IPS-18c (cell line): ENCODE results near the gene GNS.
A peak's percentile ranks its signal among the peaks of the same experiment; 100 is the strongest.
"Not testable (repeated sequence)": the region's sequence is repeated elsewhere in the genome, so short reads cannot be mapped to it uniquely, and the experiment has no call there.

ENCODE experiments used
- H3K4me3 ChIP-seq: 2 replicates; pipeline ENCODE4 v1.7.0; 2013; ENCODE audit warnings: low read depth, mild to moderate bottlenecking, low read length, moderate library complexity; ENCODE audit not compliant: insufficient read depth
- H3K9me3 ChIP-seq: one replicate; pipeline ENCODE4 v1.6.1; 2013; ENCODE audit warnings: mild to moderate bottlenecking, low read length, moderate library complexity; ENCODE audit not compliant: control insufficient read depth, insufficient read depth

GNS gene

DNA sequence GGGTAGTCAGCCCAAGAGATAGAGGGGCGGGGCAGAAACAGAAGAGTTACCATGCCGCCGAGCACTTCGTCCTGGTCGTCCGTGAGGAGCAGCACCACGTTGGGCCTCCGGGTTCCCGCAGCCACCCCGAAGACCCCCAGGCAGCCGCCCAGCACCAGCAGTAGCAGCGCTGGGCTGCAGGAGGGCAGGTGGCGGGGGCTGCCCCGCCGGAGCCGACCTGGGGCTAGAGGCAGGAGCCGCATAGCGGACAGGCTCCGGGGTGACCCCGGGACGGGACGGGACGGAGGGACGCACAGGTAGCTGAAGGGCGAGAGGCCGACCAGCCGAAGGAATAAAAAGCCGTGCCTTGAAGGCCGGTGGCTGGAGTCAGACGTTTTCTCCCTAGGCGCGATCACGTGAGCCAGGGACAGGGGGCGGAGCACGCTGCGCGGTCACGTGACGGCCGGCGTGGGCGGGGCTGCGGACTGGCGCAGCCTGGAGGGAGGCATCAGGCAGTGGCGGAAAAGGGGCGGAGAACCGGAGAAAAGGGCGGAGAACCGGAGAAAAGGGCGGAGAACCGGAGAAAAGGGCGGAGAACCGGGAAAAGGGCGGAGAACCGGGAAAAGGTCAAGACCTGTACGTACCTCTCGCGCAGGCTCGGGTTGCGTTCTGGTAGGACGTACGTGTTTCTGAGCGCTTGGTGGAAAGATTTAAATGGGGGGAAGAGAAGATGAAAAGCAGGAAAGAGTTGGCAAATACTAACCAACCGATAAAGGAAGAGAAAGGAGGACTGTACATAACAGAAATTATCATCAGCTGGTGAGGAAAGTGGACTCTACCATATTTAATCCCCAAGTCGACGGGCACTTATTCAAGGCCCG lies at the start of gene GNS:
TSS of gene GNS (minus strand) at position 372 of the 860 bp plus-strand sequence. CDS start at position 242, 130 bp downstream.
- Histone ChIP-seq H3K9me3 (no peaks in the 10 kb centered on the region), H3K4me3 (peak within 1 kb of the TSS; percentile 93)

DNA sequence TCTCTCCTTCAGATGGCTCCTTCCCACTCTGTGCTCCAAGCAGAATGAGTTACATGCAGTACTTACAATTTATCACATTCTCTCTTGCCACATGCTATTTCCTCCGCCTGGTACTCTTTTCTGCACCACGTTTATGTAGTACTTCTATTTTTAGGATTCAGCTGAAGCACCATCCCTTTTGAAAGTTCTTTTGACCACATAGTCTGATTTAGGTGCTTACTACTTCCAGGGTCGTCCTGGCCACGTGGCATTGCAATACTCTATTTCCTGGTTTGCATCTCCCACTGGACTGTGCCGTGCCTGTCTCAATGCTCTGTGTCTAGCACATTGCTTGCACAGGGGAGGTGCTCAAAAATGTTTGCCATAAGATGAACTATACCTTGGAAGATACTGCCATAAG lies 48.9 kb upstream of the GNS start:
- H3K9me3 ChIP-seq: no peaks in the 10 kb centered on the region
- no peak overlapping the region for H3K4me3 ChIP-seq

DNA sequence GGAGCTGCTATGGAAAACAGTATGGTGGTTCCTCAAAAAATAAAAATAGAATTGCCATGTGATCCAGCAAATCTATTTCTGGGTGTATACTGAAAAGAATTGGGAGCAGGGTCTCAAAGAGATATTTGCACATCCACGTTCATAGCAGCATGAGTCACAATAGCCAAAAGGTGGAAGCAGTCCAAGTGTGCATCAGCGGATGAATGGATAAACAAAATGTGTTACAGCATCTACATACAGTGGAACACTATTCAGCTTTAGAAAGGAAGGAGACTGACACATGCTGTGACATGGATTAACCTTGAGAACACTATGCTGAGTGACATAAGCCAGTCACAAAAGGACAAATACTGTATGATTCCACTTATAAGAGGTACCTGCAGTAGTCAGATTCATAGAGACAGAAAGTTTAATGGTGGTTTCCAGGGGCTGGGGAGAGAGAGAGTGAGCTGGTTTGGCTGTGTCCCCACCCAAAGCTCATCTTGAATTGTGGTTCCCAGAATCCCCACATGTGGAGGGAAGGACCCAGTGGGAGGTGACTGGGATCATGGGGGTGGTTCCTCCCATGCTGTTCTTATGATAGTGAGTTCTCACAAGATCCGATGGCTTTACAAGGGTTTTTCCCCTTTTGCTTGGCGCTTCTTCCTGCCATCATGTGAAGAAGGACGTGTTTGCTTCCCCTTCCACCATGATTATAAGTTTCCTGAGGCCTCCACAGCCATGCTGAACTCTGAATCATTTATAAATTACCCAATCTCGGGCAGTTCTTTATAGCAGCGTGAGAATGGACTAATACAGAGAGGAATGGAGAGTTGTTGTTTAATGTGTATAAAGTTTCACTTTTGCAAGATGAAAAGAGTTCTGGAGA lies 47.6 kb upstream of the GNS start:
- no peaks in the 10 kb centered on the region for H3K9me3 ChIP-seq

DNA sequence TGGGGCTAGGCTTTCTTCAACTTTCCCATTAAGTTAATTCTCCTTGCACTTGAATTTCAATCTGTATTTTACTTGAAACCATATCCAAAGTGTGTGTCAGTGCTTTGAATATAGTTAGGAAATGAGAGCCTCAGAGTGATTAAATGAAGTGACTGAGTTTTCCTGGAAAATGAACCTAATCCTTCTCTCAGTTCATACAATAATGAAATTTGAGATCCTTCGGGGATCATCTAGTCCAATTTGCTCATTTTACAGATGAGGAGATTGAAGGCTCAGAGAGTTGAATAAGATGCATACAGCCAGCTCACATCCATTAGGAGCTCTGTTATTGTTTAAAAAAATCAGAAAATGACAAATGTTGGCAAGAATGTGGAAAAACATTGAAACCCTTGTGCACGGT lies 47.0 kb upstream of the GNS start:
- Histone ChIP-seq H3K4me3 (no peak overlapping the region), H3K9me3 (no peaks in the 10 kb centered on the region)

More for the DNA sequence above, 47.6 kb upstream of the GNS start:
- H3K4me3 ChIP-seq: no peak overlapping the region

DNA sequence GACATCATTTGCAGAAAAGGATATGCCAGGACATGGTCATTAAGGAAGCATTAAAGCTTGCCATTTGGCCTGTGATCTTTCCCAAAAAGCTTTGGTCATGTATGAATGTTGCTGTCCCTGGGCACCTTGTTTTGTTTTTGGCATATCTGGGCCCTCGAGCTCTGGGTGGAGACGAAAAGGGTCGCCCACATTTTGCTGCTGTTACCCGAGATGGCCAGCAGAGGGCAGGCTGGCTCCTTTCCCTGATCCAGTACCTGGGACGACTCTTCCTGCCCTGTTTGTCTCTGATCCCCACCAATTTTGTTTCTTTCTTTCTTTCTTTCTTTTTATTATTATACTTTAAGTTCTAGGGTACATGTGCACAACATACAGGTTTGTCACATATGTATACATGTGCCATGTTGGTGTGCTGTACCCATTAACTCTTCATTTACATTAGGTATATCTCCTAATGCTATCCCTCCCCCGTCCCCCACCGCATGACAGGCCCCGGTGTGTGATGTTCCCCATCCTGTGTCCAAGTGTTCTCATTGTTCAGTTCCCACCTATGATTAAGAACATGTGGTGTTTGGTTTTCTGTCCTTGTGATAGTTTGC lies 43.1 kb upstream of the GNS start:
- H3K4me3 ChIP-seq, H3K9me3 ChIP-seq: not testable (repeated sequence)

DNA sequence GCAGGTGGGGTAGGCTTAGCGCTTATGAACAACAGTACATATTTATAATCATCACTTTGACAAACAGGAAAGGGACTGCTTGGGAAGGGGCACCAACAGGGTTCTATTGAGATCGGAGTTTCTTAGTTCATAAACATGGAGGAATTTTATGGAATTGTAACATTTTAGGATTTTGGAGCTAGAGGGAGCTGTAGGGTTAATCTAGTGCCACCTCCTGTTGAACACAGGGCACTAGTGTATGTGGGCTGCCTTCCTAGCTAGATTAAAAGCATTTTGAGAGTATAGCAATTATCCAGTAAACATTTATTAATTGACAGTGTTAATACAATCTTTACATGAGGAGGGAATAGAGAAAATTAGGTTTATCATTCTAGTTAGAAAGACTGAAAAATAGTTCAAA lies 42.2 kb upstream of the GNS start:
- no peaks in the 10 kb centered on the region for H3K9me3 ChIP-seq
- H3K4me3 ChIP-seq: no peak overlapping the region

DNA sequence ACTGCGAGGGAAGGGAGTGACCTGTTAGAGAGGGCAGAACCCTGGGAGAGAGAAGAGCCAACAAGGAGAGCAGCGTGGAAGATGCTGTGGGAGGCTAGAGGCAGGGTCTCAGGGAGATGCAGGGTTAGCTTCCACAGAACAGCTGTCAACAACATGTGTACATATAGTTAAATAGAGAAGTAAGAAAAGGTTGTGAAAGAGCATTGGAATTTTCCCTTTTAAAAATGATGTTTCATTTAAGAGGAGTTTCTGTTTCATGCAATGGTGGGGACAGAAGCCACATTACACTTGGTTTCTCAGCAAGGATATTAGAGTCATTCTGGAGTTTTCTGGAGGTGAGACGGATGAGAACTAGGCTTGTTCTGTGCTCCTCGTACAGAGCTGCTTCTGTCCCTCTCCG lies 41.4 kb upstream of the GNS start:
- Histone ChIP-seq H3K9me3 (no peaks in the 10 kb centered on the region), H3K4me3 (no peak overlapping the region)

DNA sequence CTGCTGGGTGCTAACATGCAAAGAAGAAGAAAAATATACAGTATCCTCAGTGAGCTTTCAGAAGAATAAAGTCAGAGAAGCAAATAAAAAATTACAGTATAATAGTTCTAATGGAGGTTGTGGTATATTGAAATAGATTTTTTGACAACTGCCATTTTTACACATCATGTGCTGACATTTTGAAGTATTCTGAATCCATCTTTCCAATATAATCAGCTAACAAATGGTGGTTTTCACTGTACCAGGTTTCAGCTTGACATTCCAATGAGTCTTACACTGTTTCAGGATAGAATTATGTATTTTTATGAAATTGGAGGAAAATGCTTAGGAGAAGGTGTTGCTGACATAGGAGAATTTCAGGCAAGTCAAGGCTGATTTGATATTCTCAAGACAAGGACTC lies 39.0 kb upstream of the GNS start:
- H3K9me3 ChIP-seq: no peaks in the 10 kb centered on the region

DNA sequence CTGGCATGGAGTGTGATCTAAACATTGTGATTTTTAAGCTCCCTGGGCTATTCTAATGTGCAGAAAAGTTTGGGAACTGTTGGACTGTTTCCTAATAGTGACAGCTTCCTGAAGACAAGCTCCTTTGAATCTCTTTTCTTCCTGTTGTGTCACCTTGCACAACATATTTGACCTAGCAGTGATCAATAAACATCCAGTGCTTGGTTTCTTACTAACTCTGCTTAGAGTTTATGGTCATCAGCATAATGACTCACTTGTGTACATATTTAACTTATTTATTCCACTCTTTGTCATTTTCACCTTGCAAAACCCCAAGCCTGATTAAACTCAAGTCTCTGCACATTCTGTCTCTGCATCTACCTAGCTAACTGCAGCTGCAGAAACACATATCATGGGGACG lies 38.0 kb upstream of the GNS start:
- H3K9me3 ChIP-seq: no peaks in the 10 kb centered on the region
- no peak overlapping the region for H3K4me3 ChIP-seq

More for the DNA sequence above, 39.0 kb upstream of the GNS start:
- H3K4me3 ChIP-seq: no peak overlapping the region

DNA sequence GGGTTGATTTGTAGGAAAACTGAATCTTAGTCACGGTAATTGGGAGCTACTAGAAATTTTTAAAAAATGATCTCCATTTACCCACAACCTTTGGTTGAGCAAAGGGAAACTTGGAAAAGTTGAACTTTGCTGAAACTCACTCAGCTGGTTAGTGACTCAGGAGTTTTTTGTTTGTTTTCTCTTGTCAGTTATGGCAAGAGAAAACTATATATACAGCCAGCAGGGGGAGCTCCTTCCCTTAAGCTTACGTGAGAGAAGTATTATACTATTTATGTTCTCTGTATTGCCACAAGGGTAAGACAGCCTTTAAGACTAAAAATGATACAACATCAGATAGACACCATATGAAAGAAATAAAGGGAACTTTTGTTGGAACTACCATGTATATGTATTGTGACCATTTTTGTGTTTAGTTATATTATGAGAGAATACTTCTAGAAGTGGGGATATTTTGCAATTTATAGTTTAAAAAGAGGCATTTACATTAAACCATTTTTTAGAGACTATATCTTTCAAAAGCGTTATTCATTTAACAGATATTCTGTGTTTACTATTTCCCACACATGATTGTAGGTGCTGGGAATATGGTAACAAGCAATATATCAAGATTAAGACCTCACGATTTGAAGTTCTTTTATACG lies 37.1 kb upstream of the GNS start:
- no peaks in the 10 kb centered on the region for H3K9me3 ChIP-seq
- H3K4me3 ChIP-seq: no peak overlapping the region

DNA sequence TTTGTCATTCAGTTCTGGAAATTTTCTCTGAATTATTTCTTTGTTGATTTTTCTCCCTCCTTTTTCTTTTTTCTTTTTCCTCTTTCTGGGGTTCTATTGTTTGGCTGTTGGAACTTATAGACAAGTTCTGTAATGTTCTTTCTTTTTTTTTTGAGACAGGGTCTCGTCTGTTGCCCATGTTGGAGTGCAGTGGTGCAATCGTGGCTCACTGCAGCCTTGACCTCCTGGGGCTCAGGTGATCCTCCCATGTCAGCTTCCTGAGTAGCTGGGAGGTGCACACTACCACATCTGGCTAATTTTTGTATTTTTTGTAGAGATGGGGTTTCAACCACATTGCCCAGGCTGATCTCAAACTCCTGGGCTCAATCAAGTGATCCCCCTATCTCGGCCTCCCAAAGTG lies 35.1 kb upstream of the GNS start:
- Histone ChIP-seq H3K9me3 (no peaks in the 10 kb centered on the region), H3K4me3 (no peak overlapping the region)

DNA sequence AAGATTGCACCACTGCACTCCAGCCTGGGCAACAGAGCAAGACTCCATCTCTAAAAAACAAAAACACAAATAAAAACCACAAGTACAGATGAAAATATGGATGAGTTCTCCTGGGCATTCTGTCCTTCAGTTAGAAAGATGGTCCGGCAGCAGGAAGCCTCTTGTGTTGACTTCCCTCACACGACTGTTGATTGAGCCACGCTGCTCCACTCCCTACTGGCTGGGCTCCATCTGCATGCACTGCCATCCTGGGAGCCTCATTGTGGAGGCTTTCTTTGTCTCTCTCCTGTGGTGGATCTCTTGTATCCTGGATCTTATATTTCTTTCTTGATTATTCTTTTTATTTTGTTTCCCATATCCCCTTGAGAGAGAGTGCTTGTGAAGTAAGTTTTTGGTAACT lies 34.4 kb upstream of the GNS start:
- no peaks in the 10 kb centered on the region for H3K9me3 ChIP-seq

DNA sequence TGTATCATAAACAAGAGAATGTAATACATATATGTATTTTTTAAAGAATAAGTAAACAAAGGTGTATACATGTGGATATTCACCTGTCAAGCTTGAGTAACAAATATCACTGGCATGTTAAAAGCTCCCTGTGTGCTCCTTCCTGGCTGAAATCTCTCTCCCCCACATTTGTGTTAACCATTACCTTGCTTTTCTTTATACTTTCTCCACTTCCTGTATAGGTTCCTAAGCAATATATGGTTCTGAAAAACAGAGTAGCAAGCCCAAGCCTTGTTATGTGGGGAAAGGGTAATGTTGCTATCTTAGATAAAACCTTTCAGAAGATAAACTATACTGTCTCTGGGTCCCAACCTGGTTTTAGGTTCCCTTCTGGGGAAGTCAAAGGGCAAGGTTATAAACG lies 32.9 kb upstream of the GNS start:
- no peaks in the 10 kb centered on the region for H3K9me3 ChIP-seq
- H3K4me3 ChIP-seq: no peak overlapping the region

More for the DNA sequence above, 34.4 kb upstream of the GNS start:
- H3K4me3 ChIP-seq: no peak overlapping the region

DNA sequence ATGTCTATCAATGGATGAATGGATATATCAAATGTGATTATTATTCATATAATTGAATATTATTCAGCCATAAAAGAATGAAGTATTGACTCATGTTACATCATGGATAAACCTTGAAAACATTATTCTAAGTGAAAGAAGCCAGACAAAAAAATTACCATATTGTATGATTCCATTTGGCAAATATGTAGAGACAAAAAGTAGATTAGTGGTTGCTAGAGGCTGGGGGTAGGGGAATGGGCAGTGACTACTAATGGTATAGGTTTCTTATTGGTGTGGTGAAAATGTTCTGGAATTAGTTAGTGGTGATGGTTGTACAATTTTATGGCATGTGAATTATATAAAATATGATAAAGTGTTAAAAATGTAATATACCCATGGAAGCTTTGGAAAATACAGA lies 31.8 kb upstream of the GNS start:
- no peaks in the 10 kb centered on the region for H3K9me3 ChIP-seq
- no peak overlapping the region for H3K4me3 ChIP-seq

DNA sequence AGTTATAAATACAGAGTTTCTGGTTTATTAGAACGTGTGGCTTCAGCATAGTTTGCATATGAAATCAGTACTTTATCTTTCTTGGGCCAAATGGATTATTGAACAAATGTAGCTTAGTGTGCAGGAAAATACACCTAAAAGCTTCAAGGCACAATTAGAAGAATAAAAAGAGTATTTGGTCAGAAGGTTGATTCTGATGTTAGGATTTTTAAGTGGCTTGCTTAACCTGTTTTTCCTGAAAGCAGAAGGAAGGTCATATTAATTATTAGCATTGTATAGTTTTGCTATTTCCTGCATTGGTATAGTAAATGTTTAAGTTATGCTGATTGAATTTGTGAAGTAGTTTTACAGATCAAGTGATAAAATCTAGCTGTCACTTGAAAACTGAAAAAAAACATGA lies 31.0 kb upstream of the GNS start:
- no peak overlapping the region for H3K4me3 ChIP-seq
- no peaks in the 10 kb centered on the region for H3K9me3 ChIP-seq

DNA sequence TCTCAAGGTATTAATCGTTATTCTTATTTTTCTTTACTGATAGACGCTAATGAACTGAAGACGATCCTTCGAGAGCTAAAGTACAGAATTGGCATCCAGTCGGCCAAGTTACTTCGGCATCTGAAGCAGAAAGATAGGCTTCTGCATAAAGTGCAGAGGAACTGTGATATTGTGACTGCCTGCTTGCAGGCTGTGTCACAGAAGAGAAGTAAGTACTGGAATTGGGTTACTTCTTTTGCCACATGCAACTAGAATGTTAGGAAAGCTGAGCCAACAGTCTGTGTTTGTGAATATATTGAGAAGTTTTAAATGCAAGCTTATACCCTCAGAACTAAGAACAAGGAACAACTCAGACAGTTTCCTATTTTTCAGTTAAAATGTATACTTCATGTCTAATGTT lies 26.6 kb upstream of the GNS start:
- H3K4me3 ChIP-seq: no peak overlapping the region
- H3K9me3 ChIP-seq: no peaks in the 10 kb centered on the region

DNA sequence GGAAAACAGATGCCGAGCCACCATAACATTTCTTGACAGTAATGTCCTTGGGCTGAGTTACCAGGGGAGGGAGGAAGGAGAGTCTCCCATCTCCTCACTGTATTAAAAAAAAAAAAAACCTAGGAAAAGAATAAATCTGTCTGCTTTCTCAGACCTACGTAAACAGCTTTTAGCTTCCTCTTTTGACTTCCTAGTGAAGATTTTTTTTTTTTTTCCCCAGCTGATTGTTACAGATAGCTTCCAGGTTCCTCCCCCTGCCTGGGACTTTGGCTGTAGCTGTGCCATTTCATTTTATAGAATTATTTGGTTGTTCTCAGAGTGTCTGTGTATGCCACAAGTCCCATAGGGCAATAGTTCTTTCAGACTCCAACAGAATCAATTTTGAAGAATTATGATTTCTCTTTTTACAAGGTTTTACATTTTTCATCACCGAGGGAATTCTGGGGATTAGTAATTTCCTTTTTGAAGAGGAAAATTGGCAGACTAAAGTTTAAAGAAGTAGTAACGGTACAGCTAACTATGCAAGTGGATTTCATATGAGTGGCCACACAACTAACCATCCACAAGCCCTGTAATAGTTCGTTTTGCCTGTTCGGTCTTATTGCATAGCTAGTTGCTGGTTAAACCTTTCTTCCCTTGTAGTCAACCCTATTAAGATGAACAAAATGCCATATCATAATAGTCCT lies 23.1 kb upstream of the GNS start:
- no peak overlapping the region; the same call in 1 of the 2 replicates for H3K4me3 ChIP-seq

More for the DNA sequence above, 23.1 kb upstream of the GNS start:
- H3K9me3 ChIP-seq: no peaks in the 10 kb centered on the region
